CD14-positive monocyte (primary cell): ENCODE data around the gene AMPH. TPM values are rescaled to one million over a fixed set of nuclear protein-coding genes. Genes with fewer than 3 reads are reported as not detected.

Experiments
- DNase-seq, 3 donors: peaks; one replicate each; pipeline ENCODE4 v3.0.0-alpha.2; 2011 to 2022
- H2AFZ ChIP-seq: 2 replicates; pipeline ENCODE4 v1.6.0; 2012; ENCODE audit warnings: mild to moderate bottlenecking, low read depth, low read length, inconsistent platforms; ENCODE audit not compliant: insufficient read depth, poor library complexity, severe bottlenecking
- H3K27ac ChIP-seq, 2 donors: 1 replicate in 1 of 2; 2 replicates in 1 of 2; pipeline ENCODE4 v1.5.1; 2012 to 2013; ENCODE audit warnings: low read length in 2 of 2, control low read depth in 1 of 2, inconsistent platforms in 1 of 2, low read depth in 1 of 2, mild to moderate bottlenecking in 1 of 2
- H3K27me3 ChIP-seq, 2 donors: one replicate each; pipeline versions ENCODE4 v1.6.0 to v1.6.1; 2011 to 2013; ENCODE audit warnings: low read length in 2 of 2; ENCODE audit not compliant: control insufficient read depth in 2 of 2, insufficient read depth in 2 of 2
- H3K36me3 ChIP-seq, 2 donors: replicated peaks in 1 of 2; 1 replicate in 1 of 2; 2 replicates in 1 of 2; pipeline versions ENCODE4 v1.5.1 to v1.6.1; 2012 to 2013; ENCODE audit warnings: low read length in 2 of 2, control low read depth in 1 of 2, inconsistent platforms in 1 of 2, mild to moderate bottlenecking in 1 of 2; ENCODE audit not compliant: insufficient read depth in 2 of 2, control insufficient read depth in 1 of 2
- H3K4me1 ChIP-seq, 2 donors: 1 replicate in 1 of 2; 2 replicates in 1 of 2; pipeline versions ENCODE4 v1.5.1 to v1.6.1; 2012 to 2013; ENCODE audit warnings: low read length in 2 of 2, control low read depth in 1 of 2, inconsistent platforms in 1 of 2, mild to moderate bottlenecking in 1 of 2, moderate library complexity in 1 of 2; ENCODE audit not compliant: insufficient read depth in 2 of 2, control insufficient read depth in 1 of 2
- H3K4me2 ChIP-seq: replicated peaks from 2 replicates; pipeline ENCODE3; 2012; ENCODE audit warnings: low read length, moderate library complexity, mild to moderate bottlenecking; ENCODE audit not compliant: poor library complexity, severe bottlenecking; ENCODE audit errors: extremely low read depth
- H3K4me3 ChIP-seq, 3 experiments: fragments of 200-600 bp in 1 of 3; sonication (generic) in 1 of 3; replicated peaks in 1 of 3; 1 replicate in 2 of 3; 2 replicates in 1 of 3; pipeline ENCODE4 v1.5.1; 2011 to 2013; ENCODE audit warnings: low read length in 3 of 3, mild to moderate bottlenecking in 3 of 3, control low read depth in 2 of 3, low read depth in 2 of 3, inconsistent platforms in 1 of 3, moderate library complexity in 1 of 3
- H3K79me2 ChIP-seq: 2 replicates; pipeline ENCODE4 v1.6.0; 2012; ENCODE audit warnings: mild to moderate bottlenecking, control low read depth, inconsistent platforms, low read length, moderate library complexity; ENCODE audit not compliant: insufficient read depth
- H3K9ac ChIP-seq: 2 replicates; pipeline ENCODE4 v1.6.0; 2017; ENCODE audit warnings: low read length, mild to moderate bottlenecking; ENCODE audit not compliant: insufficient read depth, poor library complexity, severe bottlenecking
- H3K9me3 ChIP-seq, 2 donors: replicated peaks in 1 of 2; 1 replicate in 1 of 2; 2 replicates in 1 of 2; pipeline versions ENCODE4 v1.5.1 to v1.6.1; 2012 to 2013; ENCODE audit warnings: low read length in 2 of 2, control low read depth in 1 of 2; ENCODE audit not compliant: control insufficient read depth in 1 of 2, insufficient read depth in 1 of 2
- H4K20me1 ChIP-seq: 2 replicates; pipeline ENCODE4 v1.6.0; 2012; ENCODE audit warnings: mild to moderate bottlenecking, low read length, control low read depth, moderate library complexity; ENCODE audit not compliant: insufficient read depth
- H3K27ac Mint-ChIP-seq, 7 donors: one replicate each; pipeline ENCODE4 v1.8.0; 2020; ENCODE audit warnings: mild to moderate bottlenecking in 7 of 7, mixed read lengths in 7 of 7, moderate library complexity in 6 of 7, inconsistent platforms in 2 of 7
- H3K27me3 Mint-ChIP-seq, 3 donors: one replicate each; pipeline ENCODE4 v1.8.0; 2021 to 2022; ENCODE audit warnings: low read depth in 3 of 3, mild to moderate bottlenecking in 3 of 3, mixed read lengths in 3 of 3, moderate library complexity in 3 of 3, inconsistent platforms in 1 of 3
- H3K36me3 Mint-ChIP-seq, 2 donors: one replicate each; pipeline ENCODE4 v1.8.0; 2020; ENCODE audit warnings: mixed read lengths in 2 of 2, inconsistent platforms in 1 of 2, mild to moderate bottlenecking in 1 of 2
- H3K4me1 Mint-ChIP-seq: one replicate; pipeline ENCODE4 v1.8.0; 2020; ENCODE audit warnings: mild to moderate bottlenecking, mixed read lengths
- H3K4me3 Mint-ChIP-seq, 2 donors: one replicate each; pipeline ENCODE4 v1.8.0; 2020; ENCODE audit warnings: mild to moderate bottlenecking in 2 of 2, mixed read lengths in 2 of 2, moderate library complexity in 1 of 2
- H3K9me3 Mint-ChIP-seq, 7 donors: one replicate each; pipeline ENCODE4 v1.8.0; 2020 to 2022; ENCODE audit warnings: mixed read lengths in 7 of 7, mild to moderate bottlenecking in 6 of 7, moderate library complexity in 6 of 7, inconsistent platforms in 2 of 7
- CTCF ChIP-seq: fragments of 200-600 bp; IDR thresholded peaks from one replicate; pipeline ENCODE4 v1.8.0; 2022; ENCODE audit warnings: antibody characterized with exemption, mild to moderate bottlenecking
- WGBS: methylation state at CpG from one replicate; pipeline ENCODE4 v1.1.5; 2013; ENCODE audit warnings: missing lambda C conversion rate; ENCODE audit not compliant: insufficient coverage; 5-methylcytosine and 5-hydroxymethylcytosine counted together
- intact Hi-C, 2 donors: fragments of 100-400 bp; cut with micrococcal nuclease; formaldehyde crosslinking; loops; one replicate each; pipeline versions ENCODE4 v1.15.0 to v1.15.1; 2023
- polyA plus RNA-seq, 3 donors: library from polyadenylated mRNA; depleted of rRNA in 1 of 3; unstranded in 2 of 3; stranded (reverse) in 1 of 3; fragments of 300-500 nt in 2 of 3; fragments of >200 nt in 1 of 3; fragmentation: Illumina TruSeq in 2 of 3; gene quantifications; 1 replicate in 2 of 3; 2 replicates in 1 of 3; pipeline ENCODE4 v1.2.3, GENCODE V29; 2012 to 2021

Gene AMPH
- polyA plus RNA-seq, 3 donors: 0.61 to 0.96 (median 0.67) TPM

GRCh38 chr7:38462819-38463218 is 168.4 kb downstream of the AMPH start:
- Mint-ChIP-seq H3K4me1 (peaks cover 2% of the 10 kb centered on the region), H3K27me3 (peaks cover 0 to 2% (median 1%) of the 10 kb centered on the region in 3 donors), H3K9me3 (peaks cover 0 to 6% (median 2%) of the 10 kb centered on the region in 7 donors), H3K4me3 (no peak overlapping the region), H3K36me3 (no peaks in the 10 kb centered on the region), H3K27ac (no peak overlapping the region)
- no peaks in the 10 kb centered on the region for H3K27me3 ChIP-seq
- H3K36me3 ChIP-seq: no peaks in the 10 kb centered on the region
- H4K20me1 ChIP-seq: no peaks in the 10 kb centered on the region
- no peak for TF ChIP-seq CTCF
- no peak overlapping the region for H3K9ac ChIP-seq
- H3K9me3 ChIP-seq: no peaks in the 10 kb centered on the region
- H3K27ac ChIP-seq: no peak overlapping the region
- H3K79me2 ChIP-seq: no peaks in the 10 kb centered on the region
- no peaks in the 10 kb centered on the region for H3K4me1 ChIP-seq
- H3K4me3 ChIP-seq: peak overlapping the region in 1 of 3 experiments; percentile 22
- no peak overlapping the region for H2AFZ ChIP-seq
- 94% methylated on average over 9 of the region's 11 CpGs for WGBS
- no peak for DNase-seq
- intact Hi-C loops: no loop called here
- no peak overlapping the region for H3K4me2 ChIP-seq

- intact Hi-C loops: no loop called here
- Mint-ChIP-seq H3K36me3 (no peaks in the 10 kb centered on the region), H3K27me3 (peaks cover 0 to 2% (median 1%) of the 10 kb centered on the region in 3 donors), H3K9me3 (peaks cover 0 to 5% (median 3%) of the 10 kb centered on the region in 7 donors), H3K27ac (no peak overlapping the region), H3K4me3 (no peak overlapping the region), H3K4me1 (peaks cover 2% of the 10 kb centered on the region)
- Histone ChIP-seq H3K9me3 (no peaks in the 10 kb centered on the region), H3K9ac (no peak overlapping the region), H3K4me3 (no peak overlapping the region), H3K36me3 (no peaks in the 10 kb centered on the region), H3K27me3 (no peaks in the 10 kb centered on the region), H3K79me2 (no peaks in the 10 kb centered on the region), H3K27ac (no peak overlapping the region), H3K4me2 (no peak overlapping the region), H4K20me1 (no peaks in the 10 kb centered on the region), H3K4me1 (no peaks in the 10 kb centered on the region), H2AFZ (no peak overlapping the region)
- no CpG with 5 or more reads among the region's 7 CpGs for WGBS
- TF ChIP-seq CTCF: no peak
- DNase-seq: no peak
Observed at GRCh38 chr7:38461887-38462286, 169.3 kb downstream of the AMPH start.
